A549 (cell line): Measurements from ENCODE around the gene NUMB. TPM values are rescaled to one million over a fixed set of nuclear protein-coding genes. Genes with fewer than 3 reads are reported as not detected.

Experiments used
- ATAC-seq, 2 experiments: fragments of 200-7000 bp in 1 of 2; fragments of >200 bp in 1 of 2; cut with Nextera tagmentation in 1 of 2; cut with Tn5 transposase in 1 of 2; 3 replicates each; pipeline versions ENCODE4 v1.8.0 to v1.9.1; 2018 to 2020; ENCODE audit warnings: mild to moderate bottlenecking in 1 of 2, moderate library complexity in 1 of 2
- CTCF ChIA-PET: fragments of 300-600 bp; sonication (Branson Sonifier 250); formaldehyde crosslinking; extraction: SDS; loops from one replicate; lab custom pipeline; 2021; ENCODE audit warnings: antibody characterized with exemption, inconsistent platforms; lab: Yijun Ruan, JAX
- POLR2A ChIA-PET: fragments of 350-600 bp; formaldehyde crosslinking; extraction: SDS; loops from one replicate; lab custom pipeline; 2021; ENCODE audit warnings: antibody characterized with exemption, inconsistent platforms; lab: Yijun Ruan, JAX
- DNase-seq, 2 experiments: peaks; one replicate each; pipeline versions ENCODE4 v3.0.0 to v3.0.0-alpha.2; 2011 to 2016; ENCODE audit warnings: low read depth in 1 of 2, low spot score in 1 of 2
- FAIRE-seq: peaks from 2 replicates; lab custom pipeline; 2011; peaks lifted over from hg19 to GRCh38; lab: Jason Lieb, UNC
- H3K27ac ChIP-seq, 2 experiments: fragments of >200 bp; sonication (Bioruptor Twin); formaldehyde crosslinking; 3 replicates each; pipeline ENCODE4 v1.5.1; 2016 to 2017
- H3K4me1 ChIP-seq: fragments of >200 bp; sonication (Bioruptor Twin); formaldehyde crosslinking; 3 replicates; pipeline ENCODE4 v1.6.1; 2016
- H3K4me2 ChIP-seq: fragments of >200 bp; sonication (Bioruptor Twin); formaldehyde crosslinking; 3 replicates; pipeline ENCODE4 v1.6.1; 2016
- H3K4me3 ChIP-seq: fragments of >200 bp; sonication (Bioruptor Twin); formaldehyde crosslinking; 3 replicates; pipeline ENCODE4 v1.5.1; 2016
- H3K9me3 ChIP-seq: fragments of >200 bp; sonication (Bioruptor Twin); formaldehyde crosslinking; 3 replicates; pipeline ENCODE4 v1.6.1; 2016
- CBX8 ChIP-seq: fragments of 200-600 bp; sonication (generic); IDR thresholded peaks from 2 replicates; pipeline ENCODE4 v1.6.1; 2016
- EHF ChIP-seq: fragments of 250-450 bp; sonication (Bioruptor Pico); IDR thresholded peaks from 2 replicates; pipeline ENCODE4 v1.5.0; 2020; ENCODE audit warnings: mild to moderate bottlenecking
- EHMT2 ChIP-seq: fragments of 200-600 bp; sonication (generic); IDR thresholded peaks from 2 replicates; pipeline ENCODE4 v1.6.1; 2016; ENCODE audit warnings: antibody characterized with exemption, low read depth, mild to moderate bottlenecking, moderate library complexity
- EP300 ChIP-seq, 2 experiments: fragments of >200 bp; sonication (Bioruptor Twin); formaldehyde crosslinking; IDR thresholded peaks; 2 replicates in 1 of 2; 3 replicates in 1 of 2; pipeline ENCODE4 v1.6.1; 2016 to 2017
- FOSB ChIP-seq: fragments of 250-450 bp; sonication (Bioruptor Pico); IDR thresholded peaks from 2 replicates; pipeline ENCODE4 v1.5.0; 2020; ENCODE audit warnings: mild to moderate bottlenecking, moderate library complexity
- FOXS1 ChIP-seq: fragments of 250-450 bp; sonication (Bioruptor Pico); IDR thresholded peaks from 2 replicates; pipeline ENCODE4 v1.5.0; 2020; ENCODE audit warnings: mild to moderate bottlenecking, moderate library complexity
- GATA3 ChIP-seq: IDR thresholded peaks from 2 replicates; pipeline ENCODE4 v1.6.1; 2012; ENCODE audit warnings: borderline replicate concordance
- HEYL ChIP-seq: fragments of 250-450 bp; sonication (Bioruptor Pico); IDR thresholded peaks from 2 replicates; pipeline ENCODE4 v1.8.0; 2021; ENCODE audit warnings: mild to moderate bottlenecking, moderate library complexity
- HOXB5 ChIP-seq: fragments of 250-450 bp; sonication (Bioruptor Pico); IDR thresholded peaks from 2 replicates; pipeline ENCODE4 v1.5.0; 2020; ENCODE audit warnings: mild to moderate bottlenecking, moderate library complexity
- MAX ChIP-seq: IDR thresholded peaks from 2 replicates; pipeline ENCODE4 v1.6.1; 2012
- MAZ ChIP-seq: fragments of 150-350 bp; IDR thresholded peaks from 2 replicates; pipeline ENCODE4 v1.6.1; 2014; ENCODE audit warnings: antibody characterized with exemption, low read depth, low read length, borderline replicate concordance
- PBX3 ChIP-seq: IDR thresholded peaks from 2 replicates; pipeline ENCODE4 v1.6.1; 2012
- POLR2AphosphoS2 ChIP-seq: conservative IDR thresholded peaks from 2 replicates; pipeline ENCODE4 v1.6.1; 2012; ENCODE audit warnings: low read length, improper control_type of control experiment, inconsistent platforms
- RCOR1 ChIP-seq: fragments of 150-350 bp; IDR thresholded peaks from 2 replicates; pipeline ENCODE4 v1.6.1; 2014; ENCODE audit warnings: antibody characterized with exemption, low read length, low read depth
- SREBF2 ChIP-seq: fragments of 450-650 bp; IDR thresholded peaks from 2 replicates; pipeline ENCODE4 v1.6.1; 2014; ENCODE audit warnings: mild to moderate bottlenecking, moderate library complexity
- USF2 ChIP-seq: fragments of 450-650 bp; IDR thresholded peaks from 2 replicates; pipeline ENCODE4 v1.6.1; 2014; ENCODE audit warnings: antibody characterized with exemption
- ZC3H11A ChIP-seq: fragments of 450-650 bp; IDR thresholded peaks from 2 replicates; pipeline ENCODE4 v1.6.1; 2014; ENCODE audit warnings: antibody characterized with exemption, mild to moderate bottlenecking
- ZFP36 ChIP-seq: fragments of 450-650 bp; IDR thresholded peaks from 2 replicates; pipeline ENCODE4 v1.6.1; 2014; ENCODE audit warnings: borderline replicate concordance; ENCODE audit not compliant: partially characterized antibody
- ZSCAN20 ChIP-seq: fragments of 250-450 bp; sonication (Bioruptor Pico); IDR thresholded peaks from 2 replicates; pipeline ENCODE4 v1.8.0; 2022; ENCODE audit warnings: mild to moderate bottlenecking, moderate library complexity
- WGBS: methylation state at CpG from one replicate; pipeline ENCODE4 v1.1.6; 2017; ENCODE audit errors: missing lambda C conversion rate; 5-methylcytosine and 5-hydroxymethylcytosine counted together
- polyA plus RNA-seq, 4 experiments: library from polyadenylated mRNA; depleted of rRNA in 3 of 4; stranded (reverse); fragments of >200 nt; fragmentation: RNase III in 1 of 4; extraction: RNeasy Plus Mini Kit Qiagen cat#74134 plus additional on column Dnase treatment in 1 of 4; gene quantifications; 2 replicates in 3 of 4; 3 replicates in 1 of 4; pipeline ENCODE4 v1.2.3, GENCODE V29; 2011 to 2017
- TF ChIP-seq, protein P1 (sequence below): fragments of >200 bp; sonication (Bioruptor Twin); formaldehyde crosslinking; IDR thresholded peaks from 2 replicates; pipeline ENCODE4 v1.6.1; 2016

The NUMB gene
- polyA plus RNA-seq, 2 of the 4 experiments (the other 2 are of a cell fraction) = 40.8 to 151 TPM

DNA sequence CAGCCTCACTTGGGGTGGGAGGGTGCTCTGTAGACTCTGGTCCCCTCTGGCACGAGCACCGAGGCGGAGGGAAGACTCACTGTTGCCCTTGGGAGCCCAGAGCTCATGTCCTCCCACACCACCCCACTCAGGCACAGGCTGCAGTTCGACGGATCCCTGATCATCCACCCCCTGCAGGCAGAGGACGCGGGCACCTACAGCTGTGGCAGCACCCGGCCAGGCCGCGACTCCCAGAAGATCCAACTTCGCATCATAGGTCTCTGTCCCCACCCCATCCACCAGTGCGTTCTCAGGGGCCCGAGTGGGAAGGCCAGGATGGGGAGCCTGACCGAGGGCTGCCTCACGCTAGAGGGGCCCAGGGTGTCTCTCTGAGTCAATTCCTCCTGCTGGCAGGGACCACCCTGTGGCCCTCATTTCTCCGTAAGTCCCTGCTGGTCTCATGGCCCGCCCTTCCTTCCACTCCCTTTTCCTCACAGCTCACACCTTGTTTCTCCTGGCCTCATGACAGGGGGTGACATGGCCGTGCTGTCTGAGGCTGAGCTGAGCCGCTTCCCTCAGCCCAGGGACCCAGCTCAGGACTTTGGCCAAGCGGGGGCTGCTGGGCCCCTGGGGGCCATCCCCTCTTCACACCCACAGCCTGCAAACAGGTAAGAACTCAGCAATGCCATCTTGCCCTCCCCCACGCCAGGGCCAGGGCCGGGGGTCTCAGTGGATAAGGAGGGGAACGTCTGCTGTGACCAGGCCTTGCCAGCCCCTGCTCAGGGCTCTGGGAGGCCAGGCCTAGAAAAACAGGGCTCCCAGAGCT, 194.1 kb downstream of the NUMB start (continued):
- TF ChIP-seq EP300 (IDR thresholded peaks at IDR 0.05) (no peak), FOXS1 (no peak), CBX8 (no peak), EHMT2 (no peak), GATA3 (no peak), PBX3 (no peak), EHF (no peak), MAX (no peak), ZC3H11A (no peak), ZFP36 (no peak)

DNA sequence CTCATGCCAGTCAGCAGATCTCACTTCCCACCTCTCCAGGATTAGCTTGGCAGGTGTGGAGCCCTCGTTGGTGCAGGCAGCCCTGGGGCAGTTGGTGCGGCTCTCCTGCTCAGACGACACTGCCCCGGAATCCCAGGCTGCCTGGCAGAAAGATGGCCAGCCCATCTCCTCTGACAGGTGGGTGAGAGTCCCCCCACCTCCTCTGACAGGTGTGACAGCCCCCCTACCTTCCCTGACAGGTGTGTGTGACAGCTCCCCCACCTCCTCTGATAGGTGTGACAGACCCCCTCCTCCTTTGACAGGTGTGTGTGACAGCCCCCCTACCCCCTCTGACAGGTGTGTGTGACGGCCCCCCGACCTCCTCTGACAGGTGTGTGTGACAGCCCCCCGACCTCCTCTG, 194.7 kb downstream of the NUMB start:
- ChIA-PET POLR2A (interaction anchor here (0.6 kb wide), 1 partner anchor 9 kb away, joined by 3 read pairs; no protein-coding TSS in a partner anchor), CTCF (interaction anchor here (0.9 to 2.5 kb wide), 6 partner anchors 9 to 208 kb away, joined by 3 to 13 read pairs (median 4); no protein-coding TSS in a partner anchor)
- Histone ChIP-seq H3K4me1 (no peaks in the 10 kb centered on the region), H3K4me3 (no peak overlapping the region), H3K27ac (no peak overlapping the region), H3K4me2 (no peak overlapping the region), H3K9me3 (no peaks in the 10 kb centered on the region)
- DNase-seq (no peak), ATAC-seq (no peak), FAIRE-seq (no peak)
- WGBS = no CpG with 5 or more reads among the region's 7 CpGs
- TF ChIP-seq SREBF2 (no peak), POLR2AphosphoS2 (no peak), ZSCAN20 (CRISPR knock-in tag) (no peak), MAZ (no peak)
- TF ChIP-seq, protein P1, sequence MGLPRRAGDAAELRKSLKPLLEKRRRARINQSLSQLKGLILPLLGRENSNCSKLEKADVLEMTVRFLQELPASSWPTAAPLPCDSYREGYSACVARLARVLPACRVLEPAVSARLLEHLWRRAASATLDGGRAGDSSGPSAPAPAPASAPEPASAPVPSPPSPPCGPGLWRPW = no peak

DNA sequence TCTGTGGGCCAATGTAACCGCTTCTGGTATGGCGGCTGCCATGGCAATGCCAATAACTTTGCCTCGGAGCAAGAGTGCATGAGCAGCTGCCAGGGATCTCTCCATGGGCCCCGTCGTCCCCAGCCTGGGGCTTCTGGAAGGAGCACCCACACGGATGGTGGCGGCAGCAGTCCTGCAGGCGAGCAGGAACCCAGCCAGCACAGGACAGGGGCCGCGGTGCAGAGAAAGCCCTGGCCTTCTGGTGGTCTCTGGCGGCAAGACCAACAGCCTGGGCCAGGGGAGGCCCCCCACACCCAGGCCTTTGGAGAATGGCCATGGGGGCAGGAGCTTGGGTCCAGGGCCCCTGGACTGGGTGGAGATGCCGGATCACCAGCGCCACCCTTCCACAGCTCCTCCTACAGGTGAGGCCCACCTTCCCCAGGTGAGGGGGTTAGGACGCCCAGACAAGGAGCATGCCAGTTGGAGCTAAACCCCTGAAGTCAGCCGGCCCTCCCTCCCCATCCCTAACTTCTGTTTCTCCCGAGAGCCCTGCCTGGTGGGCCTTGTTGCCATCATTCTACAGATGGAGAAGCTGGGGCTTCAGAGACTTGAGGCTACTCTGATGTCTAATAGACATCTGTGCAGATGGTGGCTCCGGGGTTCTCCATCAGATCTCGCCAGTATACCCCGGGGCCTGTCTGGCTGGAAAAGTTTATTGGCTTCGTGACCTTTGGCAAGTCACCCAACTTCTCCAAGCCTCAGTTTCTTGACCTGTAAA, 195.7 kb downstream of the NUMB start:
- Histone ChIP-seq H3K4me2 (no peak overlapping the region), H3K27ac (no peak overlapping the region), H3K9me3 (no peaks in the 10 kb centered on the region), H3K4me3 (no peak overlapping the region), H3K4me1 (no peaks in the 10 kb centered on the region)
- ATAC-seq = no peak
- DNase-seq = no peak
- FAIRE-seq = no peak
- 87% methylated on average over 13 of the region's 20 CpGs for WGBS
- TF ChIP-seq, protein P1 = no peak
- TF ChIP-seq HEYL (CRISPR knock-in tag) (no peak), RCOR1 (no peak), FOSB (CRISPR knock-in tag) (no peak), USF2 (no peak), HOXB5 (CRISPR knock-in tag) (no peak)
- CTCF ChIA-PET = interaction anchor here (0.9 to 2.5 kb wide), 5 partner anchors 10 to 209 kb away, joined by 3 to 13 read pairs (median 3); no protein-coding TSS in a partner anchor
- POLR2A ChIA-PET = no interaction called here
